Spleen (tissue), 11 donors: Measurements from ENCODE around the gene OR2D2. TPM values are rescaled to one million over a fixed set of nuclear protein-coding genes. Genes with fewer than 3 reads are reported as not detected.

ENCODE experiments used
- DNase-seq: peaks from one replicate; pipeline ENCODE4 v3.0.0-alpha.2; 2020
- H3K27ac ChIP-seq, 8 donors: fragments of 200-600 bp; sonication (generic) in 7 of 8; 1 replicate in 4 of 8; 2 replicates in 4 of 8; pipeline versions ENCODE4 v1.5.0 to v1.8.0; 2016 to 2021; ENCODE audit warnings: inconsistent platforms in 4 of 8, mild to moderate bottlenecking in 4 of 8, moderate library complexity in 1 of 8
- H3K27me3 ChIP-seq, 7 donors: fragments of 200-600 bp; sonication (generic) in 6 of 7; replicated peaks in 1 of 7; 1 replicate in 4 of 7; 2 replicates in 3 of 7; pipeline versions ENCODE4 v1.5.0 to v1.8.0; 2016 to 2021; ENCODE audit warnings: inconsistent platforms in 3 of 7, mild to moderate bottlenecking in 1 of 7
- H3K36me3 ChIP-seq, 6 donors: fragments of 200-600 bp; sonication (generic) in 5 of 6; 1 replicate in 4 of 6; 2 replicates in 2 of 6; pipeline versions ENCODE4 v1.5.0 to v1.8.0; 2016 to 2021; ENCODE audit warnings: inconsistent platforms in 2 of 6
- H3K4me1 ChIP-seq, 6 donors: fragments of 200-600 bp; sonication (generic) in 5 of 6; 1 replicate in 3 of 6; 2 replicates in 3 of 6; pipeline versions ENCODE4 v1.5.0 to v1.8.0; 2016 to 2021; ENCODE audit warnings: inconsistent platforms in 3 of 6
- H3K4me3 ChIP-seq, 8 donors: fragments of 200-600 bp; sonication (generic) in 7 of 8; 1 replicate in 4 of 8; 2 replicates in 4 of 8; pipeline versions ENCODE4 v1.5.0 to v1.8.0; 2016 to 2021; ENCODE audit warnings: inconsistent platforms in 4 of 8, mild to moderate bottlenecking in 4 of 8, moderate library complexity in 2 of 8
- H3K9me3 ChIP-seq, 8 donors: fragments of 200-600 bp; sonication (generic) in 7 of 8; 1 replicate in 4 of 8; 2 replicates in 4 of 8; pipeline versions ENCODE4 v1.5.0 to v1.8.0; 2016 to 2021; ENCODE audit warnings: inconsistent platforms in 4 of 8
- POLR2A ChIP-seq, 3 donors: fragments of 450-650 bp; IDR thresholded peaks; one replicate each; pipeline ENCODE4 v1.5.1; 2017; ENCODE audit warnings: antibody characterized with exemption in 3 of 3, mild to moderate bottlenecking in 1 of 3
- POLR2AphosphoS5 ChIP-seq, 3 donors: sonication (generic); formaldehyde crosslinking; IDR thresholded peaks; one replicate each; pipeline ENCODE4 v1.5.1; 2017; ENCODE audit warnings: antibody characterized with exemption in 3 of 3
- WGBS, 5 donors: extraction: QIAGEN DNeasy Blood & Tissue Kit in 3 of 5; methylation state at CpG; one replicate each; pipeline versions ENCODE4 v1.1.5 to v1.1.7; 2013 to 2018; 5-methylcytosine and 5-hydroxymethylcytosine counted together
- intact Hi-C: fragments of 100-400 bp; cut with DNase I; formaldehyde crosslinking; loops from one replicate; pipeline ENCODE4 v1.15.0; 2023; ENCODE audit warnings: low total_unique reads
- polyA plus RNA-seq, 3 donors: library from polyadenylated mRNA; stranded (reverse); fragments of 200-250 nt; gene quantifications; one replicate each; pipeline ENCODE4 v1.2.1, GENCODE V29; 2013
- total RNA-seq, 7 donors: library from RNA; depleted of rRNA in 3 of 7; stranded (reverse); fragments of >200 nt in 3 of 7; fragmentation: NEBNext Ultra II Directional in 4 of 7; extraction: Animal tissue kit (Norgen Biotek cat#: 25700) in 4 of 7; gene quantifications; one replicate each; pipeline versions ENCODE4 v1.1.0 to v1.2.1, GENCODE V29; 2016 to 2021
- TF ChIP-seq, protein P1 (sequence below), 11 experiments: fragments of 200-600 bp in 7 of 11; fragments of 450-650 bp in 4 of 11; sonication (generic) in 4 of 11; IDR thresholded peaks in 8 of 11; conservative IDR thresholded peaks in 3 of 11; 1 replicate in 7 of 11; 2 replicates in 4 of 11; pipeline versions ENCODE4 v1.4.0 to v1.8.0; 2016 to 2021; ENCODE audit warnings: antibody characterized with exemption in 11 of 11, inconsistent platforms in 4 of 11, mild to moderate bottlenecking in 1 of 11
- donor health status: healthy with polysubstance abuse.
- donor health status: DM: no; HTN: no; CAD: no; lungs with moderate emphysema.
- donor health status: DM: no; HTN: no; CAD: no.
- donor health status: Bipolar disorder and iron deficiency.
- donor health status: healthy.
- donor health status: DM: no; HTN: no; CAD: no.
- donor health status: DM: yes; HTN: yes; CAD: no.

Gene OR2D2
- total and polyA plus RNA-seq, 10 donors = 0.43 to 0.94 (median 0.58) TPM; not detected in 6

DNA sequence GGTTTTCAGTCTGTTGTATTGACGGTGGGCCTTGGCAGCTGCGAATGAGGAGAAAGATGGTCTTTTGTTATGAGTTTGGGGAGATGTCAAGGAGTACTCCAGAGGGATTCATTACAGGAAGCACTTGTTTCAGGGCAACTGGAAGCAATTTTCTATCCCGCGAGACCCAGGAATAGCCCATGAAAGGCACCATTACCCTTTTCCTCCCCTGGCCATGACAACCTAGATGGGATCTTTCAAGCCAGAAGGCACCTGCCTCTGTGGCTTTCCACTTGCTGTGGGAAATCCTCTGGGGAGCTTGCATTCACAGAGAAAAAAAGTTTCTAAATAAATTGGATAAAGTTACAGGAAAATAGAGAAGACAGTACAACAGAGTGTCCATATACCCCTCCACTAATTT is 36.6 kb upstream of the OR2D2 start:
- no peak for DNase-seq
- Histone ChIP-seq H3K27me3 (peaks cover 0 to 45% (median 0%) of the 10 kb centered on the region in 7 donors), H3K9me3 (no peaks in the 10 kb centered on the region), H3K4me1 (peaks cover 4 to 23% (median 17%) of the 10 kb centered on the region in 6 donors), H3K36me3 (no peaks in the 10 kb centered on the region), H3K27ac (no peak overlapping the region), H3K4me3 (no peak overlapping the region)
- TF ChIP-seq, protein P1, sequence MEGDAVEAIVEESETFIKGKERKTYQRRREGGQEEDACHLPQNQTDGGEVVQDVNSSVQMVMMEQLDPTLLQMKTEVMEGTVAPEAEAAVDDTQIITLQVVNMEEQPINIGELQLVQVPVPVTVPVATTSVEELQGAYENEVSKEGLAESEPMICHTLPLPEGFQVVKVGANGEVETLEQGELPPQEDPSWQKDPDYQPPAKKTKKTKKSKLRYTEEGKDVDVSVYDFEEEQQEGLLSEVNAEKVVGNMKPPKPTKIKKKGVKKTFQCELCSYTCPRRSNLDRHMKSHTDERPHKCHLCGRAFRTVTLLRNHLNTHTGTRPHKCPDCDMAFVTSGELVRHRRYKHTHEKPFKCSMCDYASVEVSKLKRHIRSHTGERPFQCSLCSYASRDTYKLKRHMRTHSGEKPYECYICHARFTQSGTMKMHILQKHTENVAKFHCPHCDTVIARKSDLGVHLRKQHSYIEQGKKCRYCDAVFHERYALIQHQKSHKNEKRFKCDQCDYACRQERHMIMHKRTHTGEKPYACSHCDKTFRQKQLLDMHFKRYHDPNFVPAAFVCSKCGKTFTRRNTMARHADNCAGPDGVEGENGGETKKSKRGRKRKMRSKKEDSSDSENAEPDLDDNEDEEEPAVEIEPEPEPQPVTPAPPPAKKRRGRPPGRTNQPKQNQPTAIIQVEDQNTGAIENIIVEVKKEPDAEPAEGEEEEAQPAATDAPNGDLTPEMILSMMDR (IDR thresholded peaks at IDR 0.05 in 8 of 11, conservative IDR thresholded peaks at IDR 0.05 in 3 of 11) = no peak
- TF ChIP-seq POLR2A (IDR thresholded peaks at IDR 0.05) (no peak), POLR2AphosphoS5 (IDR thresholded peaks at IDR 0.05) (no peak)
- intact Hi-C loops = no loop called here
- 65 to 82% (median 70%) methylated on average over 4 of the region's 4 CpGs for WGBS, 5 donors

GRCh38 chr11:6927030-6927617 is 34.8 kb upstream of the OR2D2 start:
- no peaks in the 10 kb centered on the region for H3K9me3 ChIP-seq
- 15 to 21% (median 17%) methylated on average over 11 of the region's 11 CpGs for WGBS, 5 donors
- H3K27ac ChIP-seq = peak overlapping the region in 6 of 8 donors; percentile 26 to 80 (median 59)
- peak overlapping the region; percentile 44 to 82 (median 56) for H3K4me3 ChIP-seq
- peaks cover 4 to 23% (median 17%) of the 10 kb centered on the region in 6 donors for H3K4me1 ChIP-seq
- TF ChIP-seq, protein P1 (IDR thresholded peaks at IDR 0.05 in 8 of 11, conservative IDR thresholded peaks at IDR 0.05 in 3 of 11) = no peak
- TF ChIP-seq POLR2A (IDR thresholded peaks at IDR 0.05) (no peak), POLR2AphosphoS5 (IDR thresholded peaks at IDR 0.05) (no peak)
- no peaks in the 10 kb centered on the region for H3K36me3 ChIP-seq
- H3K27me3 ChIP-seq = peaks cover 0 to 47% (median 0%) of the 10 kb centered on the region in 7 donors
- DNase-seq = no peak
- intact Hi-C loops = no loop called here

- Histone ChIP-seq H3K4me3 (peak within 1 kb of the TSS; percentile 44 to 82 (median 56)), H3K27me3 (peaks cover 0 to 45% (median 0%) of the 10 kb centered on the region in 7 donors), H3K27ac (peak within 1 kb of the TSS in 6 of 8 donors; percentile 26 to 80 (median 59)), H3K36me3 (no peaks in the 10 kb centered on the region), H3K9me3 (no peaks in the 10 kb centered on the region), H3K4me1 (peaks cover 4 to 23% (median 17%) of the 10 kb centered on the region in 6 donors)
- TF ChIP-seq POLR2A (IDR thresholded peaks at IDR 0.05) (no peak), POLR2AphosphoS5 (IDR thresholded peaks at IDR 0.05) (peak in 1 of 3 donors; percentile 34)
- TF ChIP-seq, protein P1 (IDR thresholded peaks at IDR 0.05 in 8 of 11, conservative IDR thresholded peaks at IDR 0.05 in 3 of 11) = no peak
- WGBS, 5 donors = 0 to 2% (median 2%) methylated on average over 58 to 61 of the region's 61 CpGs
- intact Hi-C loops = no loop called here
- peak; percentile 86 for DNase-seq
These were observed 34.1 kb upstream of the OR2D2 start, which contains the start of gene ZNF215 for GRCh38 chr11:6926208-6927029. TSS of gene ZNF215 (plus strand) at chr11:6926426. CDS start at chr11:6932273, 5,847 bp downstream.
